SK-N-MC (cell line): ENCODE measurements around the gene SLCO2B1.

Source experiments
- EZH2 ChIP-seq: fragments of 200-600 bp; sonication (generic); IDR thresholded peaks from one replicate; pipeline ENCODE4 v1.6.1; 2017; ENCODE audit warnings: antibody characterized with exemption
- POLR2AphosphoS5 ChIP-seq: IDR thresholded peaks from 2 replicates; pipeline ENCODE4 v1.6.1; 2012; ENCODE audit warnings: mild to moderate bottlenecking, low read depth, low read length, borderline replicate concordance

GRCh38 chr11:75196426-75196825, 45.5 kb downstream of the SLCO2B1 start:
- no peak for TF ChIP-seq EZH2
- TF ChIP-seq POLR2AphosphoS5, result no peak
